GM18870 (cell line): ENCODE measurements around the gene BBX.
"Not testable (repeated sequence)": the region's sequence is repeated elsewhere in the genome, so short reads cannot be mapped to it uniquely, and the experiment has no call there.

Experiments used
- ATAC-seq: cut with Tn5 transposase; IDR thresholded peaks from one replicate; pipeline ENCODE4 v1.9.1; 2021; ENCODE audit warnings: moderate library complexity; ENCODE audit not compliant: unreplicated experiment

Gene BBX

GRCh38 chr3:107540857-107541256 is 18.1 kb downstream of the BBX start:
- ATAC-seq: no peak

GRCh38 chr3:107542665-107543064 is 19.9 kb downstream of the BBX start:
- ATAC-seq: no peak

- ATAC-seq: no peak
These were observed 20.9 kb downstream of the BBX start for GRCh38 chr3:107543666-107544065.

- no peak for ATAC-seq
These were observed 22.9 kb downstream of the BBX start for GRCh38 chr3:107545680-107546120.

- no peak for ATAC-seq
These were observed 25.8 kb downstream of the BBX start for GRCh38 chr3:107548601-107549000.

GRCh38 chr3:107555359-107555758 is 32.6 kb downstream of the BBX start:
- ATAC-seq: no peak

- no peak for ATAC-seq
These were observed 35.0 kb downstream of the BBX start for GRCh38 chr3:107557743-107558142.

GRCh38 chr3:107560166-107560565 is 37.4 kb downstream of the BBX start:
- no peak for ATAC-seq

- no peak for ATAC-seq
These were observed 39.2 kb downstream of the BBX start for GRCh38 chr3:107561980-107562379.

GRCh38 chr3:107562969-107563529 is 40.3 kb downstream of the BBX start:
- ATAC-seq: no peak

GRCh38 chr3:107565244-107565643 is 42.5 kb downstream of the BBX start:
- ATAC-seq: not testable (repeated sequence)

- ATAC-seq: not testable (repeated sequence)
These were observed 48.3 kb downstream of the BBX start for GRCh38 chr3:107571089-107571488.

- not testable (repeated sequence) for ATAC-seq
These were observed 48.7 kb downstream of the BBX start for GRCh38 chr3:107571492-107571891.

GRCh38 chr3:107574650-107575049 is 51.9 kb downstream of the BBX start:
- no peak for ATAC-seq

- no peak for ATAC-seq
These were observed 55.3 kb downstream of the BBX start for GRCh38 chr3:107578091-107578490.

GRCh38 chr3:107578523-107578922 is 55.8 kb downstream of the BBX start:
- no peak for ATAC-seq

- ATAC-seq: no peak
These were observed 56.6 kb downstream of the BBX start for GRCh38 chr3:107579371-107579770.

- ATAC-seq: no peak
These were observed 58.5 kb downstream of the BBX start for GRCh38 chr3:107581230-107581629.

- no peak for ATAC-seq
These were observed 65.5 kb downstream of the BBX start for GRCh38 chr3:107588217-107588616.

GRCh38 chr3:107589454-107589853 is 66.7 kb downstream of the BBX start:
- ATAC-seq: peak; percentile 90

GRCh38 chr3:107590786-107591185 is 68.0 kb downstream of the BBX start:
- no peak for ATAC-seq

- ATAC-seq: no peak
These were observed 69.3 kb downstream of the BBX start for GRCh38 chr3:107592073-107592472.

- no peak for ATAC-seq
These were observed 72.1 kb downstream of the BBX start for GRCh38 chr3:107594870-107595269.
